GM10248 (cell line): ENCODE measurements around the gene ERC2.
A peak's percentile ranks its signal among the peaks of the same experiment; 100 is the strongest.

ENCODE experiments used
- CTCF ChIA-PET: fragments of 300-600 bp; sonication (Branson Sonifier 250); formaldehyde crosslinking; extraction: SDS; loops from one replicate; lab custom pipeline; 2021; ENCODE audit warnings: antibody characterized with exemption; lab: Yijun Ruan, JAX
- POLR2A ChIA-PET: fragments of 350-650 bp; sonication (Branson Sonifier 250); formaldehyde crosslinking; extraction: SDS; loops from one replicate; lab custom pipeline; 2020; ENCODE audit warnings: antibody characterized with exemption; lab: Yijun Ruan, JAX
- DNase-seq: peaks from one replicate; pipeline ENCODE4 v3.0.0; 2012; ENCODE audit errors: extremely low spot score
- CTCF ChIP-seq: IDR thresholded peaks from 2 replicates; pipeline ENCODE4 v1.5.1; 2012; ENCODE audit warnings: mild to moderate bottlenecking, low read depth; ENCODE audit errors: extremely low read depth, missing control alignments, control extremely low read depth

Gene ERC2

GRCh38 chr3:56361731-56362130 lies 106.5 kb downstream of the ERC2 start:
- DNase-seq, result no peak
- ChIA-PET POLR2A (no interaction called here), CTCF (interaction anchor here (1.8 kb wide), 1 partner anchor 10 kb away, joined by 6 read pairs; no protein-coding TSS in a partner anchor)
- no peak for TF ChIP-seq CTCF

GRCh38 chr3:56357266-56357665 lies 111.0 kb downstream of the ERC2 start:
- TF ChIP-seq CTCF, result no peak
- CTCF ChIA-PET, result interaction anchor here (1.1 to 2.2 kb wide), 4 partner anchors 10 to 17 kb away, joined by 3 to 9 read pairs (median 4); no protein-coding TSS in a partner anchor
- POLR2A ChIA-PET, result no interaction called here
- DNase-seq, result no peak

GRCh38 chr3:56356808-56357207 lies 111.5 kb downstream of the ERC2 start:
- CTCF ChIA-PET, result interaction anchor here (0.6 to 2.2 kb wide), 5 partner anchors 9 to 54 kb away, joined by 3 to 9 read pairs (median 3); no protein-coding TSS in a partner anchor
- no peak for DNase-seq
- TF ChIP-seq CTCF, result no peak
- POLR2A ChIA-PET, result no interaction called here

- ChIA-PET CTCF (interaction anchor here (1.9 to 2.2 kb wide), 2 partner anchors 8 to 16 kb away, joined by 4 to 9 read pairs; no protein-coding TSS in a partner anchor), POLR2A (no interaction called here)
- no peak for DNase-seq
- TF ChIP-seq CTCF, result no peak
Measured at GRCh38 chr3:56355570-56356185, 112.6 kb downstream of the ERC2 start.

GRCh38 chr3:56351537-56351936 lies 116.7 kb downstream of the ERC2 start:
- no peak for DNase-seq
- CTCF ChIA-PET, result interaction anchor here (1.3 to 2.2 kb wide), 3 partner anchors 10 to 32 kb away, joined by 3 to 8 read pairs (median 3); no protein-coding TSS in a partner anchor
- TF ChIP-seq CTCF, result no peak
- POLR2A ChIA-PET, result no interaction called here

GRCh38 chr3:56347219-56347871 lies 120.9 kb downstream of the ERC2 start:
- ChIA-PET CTCF (interaction anchor here (0.8 to 1.7 kb wide), 13 partner anchors 8 to 1108 kb away, joined by 3 to 9 read pairs (median 4); no protein-coding TSS in a partner anchor), POLR2A (no interaction called here)

More at GRCh38 chr3:56347219-56347871, 120.9 kb downstream of the ERC2 start:
- peak; percentile 14 for TF ChIP-seq CTCF
- no peak for DNase-seq
